Muscle layer of duodenum (tissue), 2 donors: ENCODE measurements around the gene HS6ST3.
"Not testable (repeated sequence)": the region's sequence is repeated elsewhere in the genome, so short reads cannot be mapped to it uniquely, and the experiment has no call there.

Experiments
- H3K27ac ChIP-seq: one replicate; pipeline ENCODE4 v1.7.0; 2013; ENCODE audit warnings: mild to moderate bottlenecking, low read length
- H3K27me3 ChIP-seq: one replicate; pipeline ENCODE4 v1.7.0; 2013; ENCODE audit warnings: low read depth, mild to moderate bottlenecking, control low read depth, low read length
- H3K36me3 ChIP-seq, 2 donors: one replicate each; pipeline ENCODE4 v1.7.0; 2013; ENCODE audit warnings: low read length in 2 of 2, control low read depth in 1 of 2, mild to moderate bottlenecking in 1 of 2; ENCODE audit not compliant: insufficient read depth in 2 of 2, control insufficient read depth in 1 of 2
- H3K4me1 ChIP-seq, 2 donors: one replicate each; pipeline ENCODE4 v1.7.0; 2013; ENCODE audit warnings: low read length in 2 of 2, mild to moderate bottlenecking in 2 of 2, control low read depth in 1 of 2, moderate library complexity in 1 of 2; ENCODE audit not compliant: insufficient read depth in 2 of 2, control insufficient read depth in 1 of 2
- H3K4me3 ChIP-seq, 2 donors: one replicate each; pipeline ENCODE4 v1.7.0; 2013; ENCODE audit warnings: low read length in 2 of 2, low read depth in 1 of 2, mild to moderate bottlenecking in 1 of 2
- H3K9me3 ChIP-seq, 2 donors: one replicate each; pipeline ENCODE4 v1.7.0; 2013; ENCODE audit warnings: low read length in 2 of 2, control low read depth in 1 of 2, mild to moderate bottlenecking in 1 of 2; ENCODE audit not compliant: control insufficient read depth in 1 of 2
- donor health status: healthy.

Gene HS6ST3

GRCh38 chr13:96089749-96090239 is at the start of gene HS6ST3:
TSS of gene HS6ST3 (plus strand) at chr13:96090107.
- peaks cover 0 to 14% of the 10 kb centered on the region in 2 donors for H3K4me1 ChIP-seq
- H3K27me3 ChIP-seq, result peaks cover 26% of the 10 kb centered on the region
- H3K27ac ChIP-seq, result no peak within 1 kb of the TSS

GRCh38 chr13:96041326-96042110 is 48.4 kb upstream of the HS6ST3 start:
- Histone ChIP-seq H3K4me3 (no peak overlapping the region), H3K27me3 (no peaks in the 10 kb centered on the region), H3K4me1 (no peaks in the 10 kb centered on the region), H3K36me3 (no peaks in the 10 kb centered on the region), H3K27ac (no peak overlapping the region), H3K9me3 (peaks cover 0 to 2% of the 10 kb centered on the region in 2 donors)

More at GRCh38 chr13:96089749-96090239, at the start of gene HS6ST3:
- H3K9me3 ChIP-seq, result no peaks in the 10 kb centered on the region
- H3K4me3 ChIP-seq, result peak within 1 kb of the TSS; percentile 38 to 67
- H3K36me3 ChIP-seq, result no peaks in the 10 kb centered on the region

- H3K4me1 ChIP-seq, result no peaks in the 10 kb centered on the region
- no peaks in the 10 kb centered on the region for H3K36me3 ChIP-seq
- peaks cover 0 to 4% of the 10 kb centered on the region in 2 donors for H3K9me3 ChIP-seq
- no peak overlapping the region for H3K27ac ChIP-seq
- H3K4me3 ChIP-seq, result no peak overlapping the region
- no peaks in the 10 kb centered on the region for H3K27me3 ChIP-seq
These were observed 45.7 kb upstream of the HS6ST3 start for GRCh38 chr13:96044238-96044637.

- H3K9me3 ChIP-seq, H3K4me3 ChIP-seq: not testable (repeated sequence)
These were observed 43.3 kb upstream of the HS6ST3 start for GRCh38 chr13:96046449-96047126.

GRCh38 chr13:96050955-96051354 is 39.0 kb upstream of the HS6ST3 start:
- not testable (repeated sequence) for H3K4me3 ChIP-seq

More at GRCh38 chr13:96046449-96047126, 43.3 kb upstream of the HS6ST3 start:
- not testable (repeated sequence) for H3K27ac ChIP-seq, H3K4me1 ChIP-seq, H3K36me3 ChIP-seq, H3K27me3 ChIP-seq

GRCh38 chr13:96051491-96051890 is 38.4 kb upstream of the HS6ST3 start:
- not testable (repeated sequence) for H3K4me3 ChIP-seq, H3K36me3 ChIP-seq, H3K9me3 ChIP-seq, H3K4me1 ChIP-seq, H3K27me3 ChIP-seq, H3K27ac ChIP-seq

More at GRCh38 chr13:96050955-96051354, 39.0 kb upstream of the HS6ST3 start:
- H3K9me3 ChIP-seq, H3K4me1 ChIP-seq, H3K27me3 ChIP-seq, H3K36me3 ChIP-seq, H3K27ac ChIP-seq: not testable (repeated sequence)

- not testable (repeated sequence) for H3K4me1 ChIP-seq, H3K27ac ChIP-seq, H3K36me3 ChIP-seq, H3K27me3 ChIP-seq, H3K9me3 ChIP-seq
- H3K4me3 ChIP-seq, result peak overlapping the region in 1 of 2 donors; percentile 84
These were observed 38.0 kb upstream of the HS6ST3 start for GRCh38 chr13:96051946-96052345.

- peaks cover 0 to 7% of the 10 kb centered on the region in 2 donors for H3K4me1 ChIP-seq
- no peaks in the 10 kb centered on the region for H3K36me3 ChIP-seq
- H3K9me3 ChIP-seq, result no peaks in the 10 kb centered on the region
These were observed 37.3 kb upstream of the HS6ST3 start for GRCh38 chr13:96052656-96053002.

GRCh38 chr13:96053003-96053703 is 36.8 kb upstream of the HS6ST3 start, which contains the start of gene UGGT2:
TSS of gene UGGT2 (minus strand) at chr13:96053401. CDS start at chr13:96053312, 89 bp downstream.
- Histone ChIP-seq H3K4me3 (peak within 1 kb of the TSS; percentile 84 to 87), H3K4me1 (peaks cover 0 to 7% of the 10 kb centered on the region in 2 donors), H3K9me3 (no peaks in the 10 kb centered on the region), H3K27me3 (no peaks in the 10 kb centered on the region), H3K27ac (peak within 1 kb of the TSS; percentile 83), H3K36me3 (no peaks in the 10 kb centered on the region)

More at GRCh38 chr13:96052656-96053002, 37.3 kb upstream of the HS6ST3 start:
- peak overlapping the region; percentile 84 to 87 for H3K4me3 ChIP-seq
- H3K27ac ChIP-seq, result peak overlapping the region; percentile 36
- no peaks in the 10 kb centered on the region for H3K27me3 ChIP-seq

- Histone ChIP-seq H3K27me3 (peaks cover 4% of the 10 kb centered on the region), H3K9me3 (no peaks in the 10 kb centered on the region), H3K27ac (no peak overlapping the region), H3K4me1 (no peaks in the 10 kb centered on the region), H3K4me3 (no peak overlapping the region), H3K36me3 (no peaks in the 10 kb centered on the region)
These were observed 24.1 kb upstream of the HS6ST3 start for GRCh38 chr13:96065849-96066248.

- no peak overlapping the region for H3K4me3 ChIP-seq
These were observed 21.2 kb upstream of the HS6ST3 start for GRCh38 chr13:96068729-96069128.

More at GRCh38 chr13:96068729-96069128, 21.2 kb upstream of the HS6ST3 start:
- no peaks in the 10 kb centered on the region for H3K9me3 ChIP-seq
- no peak overlapping the region for H3K27ac ChIP-seq
- no peaks in the 10 kb centered on the region for H3K4me1 ChIP-seq
- H3K36me3 ChIP-seq, result no peaks in the 10 kb centered on the region
- no peaks in the 10 kb centered on the region for H3K27me3 ChIP-seq
